GM12892 (cell line): ENCODE measurements around the gene CIT.

ENCODE experiments used
- POLR2A ChIP-seq: IDR thresholded peaks from 2 replicates; pipeline ENCODE4 v1.6.1; 2011; ENCODE audit warnings: low read depth, low read length, control low read depth
- POLR2AphosphoS5 ChIP-seq: IDR thresholded peaks from 2 replicates; pipeline ENCODE4 v1.6.1; 2011; ENCODE audit warnings: low read depth, low read length, control low read depth

DNA sequence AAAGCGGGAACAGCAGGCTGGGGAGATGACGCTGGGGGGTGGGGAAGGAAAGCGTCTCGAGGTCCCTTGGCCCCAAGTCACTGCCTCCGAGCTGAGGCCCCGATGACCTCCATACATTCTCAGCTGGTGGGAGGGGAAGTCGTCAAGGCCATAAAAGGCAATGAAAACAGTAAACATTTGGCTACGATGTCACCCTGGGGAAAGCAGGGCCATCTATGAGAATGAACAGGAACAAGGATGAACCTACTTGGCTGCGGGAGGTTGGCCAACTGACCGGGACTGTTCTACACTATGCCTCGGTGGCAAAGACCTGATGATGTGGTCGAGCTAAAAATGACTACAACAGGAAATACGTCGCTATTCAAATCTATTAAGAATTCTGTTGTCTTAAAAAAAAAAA, 189.7 kb downstream of the CIT start:
- TF ChIP-seq POLR2AphosphoS5 (no peak), POLR2A (no peak)
